HG03558 (cell line): ENCODE data around the gene ALPL.

Experiments
- ATAC-seq: cut with Tn5 transposase; IDR thresholded peaks from one replicate; pipeline ENCODE4 v1.9.1; 2021; ENCODE audit warnings: moderate number of reproducible peaks; ENCODE audit not compliant: unreplicated experiment; ENCODE audit errors: extremely low read depth

Gene ALPL

GRCh38 chr1:21594935-21595897, 86.0 kb downstream of the ALPL start:
- ATAC-seq: no peak

- no peak for ATAC-seq
Observed at GRCh38 chr1:21596174-21596573, 87.0 kb downstream of the ALPL start.

GRCh38 chr1:21596628-21597027, 87.4 kb downstream of the ALPL start:
- no peak for ATAC-seq

DNA sequence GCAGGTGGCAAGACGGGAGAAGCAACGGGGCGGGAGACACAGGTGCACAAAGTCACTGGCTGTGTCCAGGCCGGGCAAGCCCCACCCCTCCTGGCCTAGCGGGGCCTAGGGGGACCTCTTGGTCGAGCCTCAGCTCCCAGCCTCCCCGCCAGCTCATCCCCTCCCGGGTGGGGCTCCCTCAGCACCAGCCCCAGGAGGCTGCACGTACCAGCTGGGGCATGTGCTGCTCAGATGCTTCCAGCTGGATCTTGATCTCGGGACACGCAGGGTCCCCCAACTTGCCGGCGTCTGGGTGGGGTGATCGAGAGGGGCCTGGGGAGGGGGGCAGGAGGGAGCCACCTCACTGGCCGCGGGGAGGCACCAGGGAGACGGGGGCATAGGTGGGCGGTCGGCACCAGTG, 88.5 kb downstream of the ALPL start:
- no peak for ATAC-seq

- ATAC-seq: no peak
Observed at GRCh38 chr1:21598417-21598816, 89.2 kb downstream of the ALPL start.

DNA sequence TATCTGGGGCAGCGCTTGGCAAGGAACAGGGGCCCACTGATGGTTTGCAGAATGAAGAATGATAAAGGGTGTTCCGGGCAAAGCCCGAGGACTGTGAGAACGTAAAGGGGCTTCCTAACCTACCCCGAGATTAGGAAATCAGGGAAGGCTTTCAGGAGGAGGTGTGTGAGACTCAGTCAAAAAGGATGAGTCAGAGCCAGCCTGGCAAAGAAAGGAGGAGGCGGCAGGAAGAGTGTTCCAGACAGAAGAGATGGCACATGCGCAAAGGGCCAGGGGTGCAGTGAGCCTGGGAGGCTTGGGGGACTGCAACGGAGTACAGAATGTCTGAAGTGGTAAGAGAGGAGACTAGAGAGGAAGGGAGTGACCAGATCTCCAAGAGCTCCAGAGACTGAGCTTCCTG, 89.7 kb downstream of the ALPL start:
- no peak for ATAC-seq

GRCh38 chr1:21599402-21599801, 90.2 kb downstream of the ALPL start:
- ATAC-seq: no peak

DNA sequence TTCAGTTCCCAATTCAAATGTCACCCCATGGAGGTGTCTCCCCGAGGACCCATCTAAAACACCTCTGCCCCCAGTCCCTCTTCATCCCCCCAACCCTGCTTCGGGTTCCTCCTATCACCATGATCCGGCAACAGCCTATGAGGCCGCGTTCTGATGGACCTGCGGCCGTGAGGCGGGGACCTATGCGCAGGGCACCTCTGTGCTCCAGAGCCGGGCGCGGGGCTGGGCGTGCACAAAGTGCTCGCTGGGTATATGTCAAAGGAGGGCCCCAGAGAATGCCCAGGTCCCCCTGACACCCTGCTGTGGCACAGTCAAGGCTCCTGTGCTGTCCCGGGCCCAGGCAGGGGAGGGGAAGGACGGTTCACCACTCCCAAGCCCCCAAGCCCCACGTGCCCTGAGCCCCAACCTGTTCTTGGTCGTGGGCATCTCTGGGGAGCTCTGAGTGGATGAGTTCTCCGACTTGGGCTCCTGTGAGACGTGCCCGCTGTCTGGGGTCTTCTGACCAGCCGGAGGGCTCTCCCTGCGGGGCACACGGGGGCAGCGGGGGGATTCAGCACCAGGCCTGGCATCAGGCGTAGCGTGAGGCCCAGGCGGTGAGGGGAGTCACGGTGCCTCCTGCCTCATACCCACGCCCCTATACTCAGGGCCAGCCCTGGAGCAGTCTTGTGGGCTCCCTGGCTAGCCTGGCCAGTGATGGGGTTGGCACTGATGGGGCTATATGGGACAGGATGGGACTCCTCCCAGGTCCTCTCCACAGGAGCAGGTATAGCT, 92.2 kb downstream of the ALPL start:
- ATAC-seq: no peak

GRCh38 chr1:21603177-21604138, 94.2 kb downstream of the ALPL start:
- no peak for ATAC-seq

DNA sequence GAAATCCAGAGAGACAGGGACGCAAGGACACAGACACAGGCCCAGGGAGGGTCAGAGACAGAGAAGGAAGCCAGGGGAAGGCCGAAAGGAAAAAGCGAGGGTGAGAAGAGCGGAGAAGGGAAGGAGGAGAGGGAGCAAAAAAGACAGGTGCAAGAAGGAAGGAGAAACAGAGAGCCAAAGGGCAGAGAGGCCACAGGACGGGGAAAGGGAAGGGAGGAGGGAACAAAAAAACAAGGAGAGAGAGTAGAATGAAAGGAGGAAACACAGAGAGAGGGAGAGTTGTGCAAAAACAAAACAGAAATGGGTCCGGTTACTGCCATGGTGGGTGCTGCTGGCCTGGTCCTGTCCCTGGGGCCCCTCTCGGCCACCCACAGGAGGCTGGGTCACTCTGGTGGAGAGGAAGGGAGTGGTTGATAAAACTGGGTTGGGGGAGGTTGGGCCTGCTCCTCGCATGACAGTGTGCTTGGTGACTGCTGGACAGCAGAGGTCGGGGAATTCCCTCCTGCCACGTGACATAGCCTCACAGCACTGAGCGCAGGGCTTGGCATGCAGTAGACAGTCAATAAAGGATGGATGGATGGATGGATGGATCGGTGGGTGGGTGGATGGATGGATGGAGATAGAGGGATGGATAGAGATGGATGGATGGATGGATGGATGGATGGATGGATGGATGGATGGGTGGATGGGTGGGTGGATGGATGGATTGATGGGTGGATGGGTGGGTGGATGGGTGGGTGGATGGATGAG, 95.2 kb downstream of the ALPL start:
- ATAC-seq: no peak

GRCh38 chr1:21605012-21605715, 95.9 kb downstream of the ALPL start:
- ATAC-seq: no peak

- no peak for ATAC-seq
Observed at GRCh38 chr1:21605964-21606705, 96.9 kb downstream of the ALPL start.

DNA sequence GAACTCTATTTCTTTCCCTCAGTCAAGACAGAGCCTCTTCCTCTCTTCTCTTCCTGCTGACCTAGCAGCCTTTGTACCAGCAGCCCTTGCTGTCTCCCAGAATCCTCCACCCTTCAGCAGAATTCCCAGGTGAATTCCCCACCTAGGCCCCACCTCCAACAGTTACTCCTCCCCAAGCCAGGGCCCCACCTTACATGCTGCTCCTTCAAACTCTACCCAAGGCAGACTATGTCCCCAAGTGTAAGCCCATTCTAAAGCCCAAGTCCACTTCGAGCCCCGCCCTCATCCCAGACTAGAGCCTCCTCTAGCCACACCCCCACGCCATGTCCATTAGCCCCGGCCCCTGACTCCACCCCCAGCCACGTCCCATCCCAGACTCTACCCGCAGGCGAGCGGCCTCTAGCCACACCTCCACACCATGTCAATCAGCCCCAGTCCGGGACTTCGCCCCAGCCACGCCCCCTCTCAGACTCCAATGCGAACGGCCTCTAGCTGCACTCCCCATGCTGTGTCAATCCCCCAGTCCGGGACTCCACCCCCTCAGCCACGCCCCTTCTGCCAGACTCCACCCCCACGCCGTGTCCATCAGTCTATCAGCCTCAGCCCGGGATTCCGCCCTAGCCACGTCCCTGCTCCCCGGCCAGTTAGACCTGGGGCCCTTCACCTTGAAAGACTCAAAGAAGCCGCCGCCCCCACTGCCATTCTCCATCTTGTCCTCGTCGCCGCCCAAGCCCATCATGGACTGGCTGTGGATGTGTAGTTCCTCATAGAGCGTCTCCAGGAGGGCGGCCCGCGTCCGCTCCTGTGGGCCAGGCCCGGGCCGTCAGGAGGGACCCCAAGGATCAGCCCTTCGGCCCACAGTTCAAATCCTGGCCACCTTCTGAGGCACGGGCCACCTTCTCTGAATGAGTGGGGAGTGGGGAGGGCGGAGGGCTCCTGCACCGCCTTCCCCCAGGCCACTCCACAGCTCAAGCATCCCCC, 98.6 kb downstream of the ALPL start:
- ATAC-seq: no peak

GRCh38 chr1:21608798-21609197, 99.6 kb downstream of the ALPL start:
- no peak for ATAC-seq

DNA sequence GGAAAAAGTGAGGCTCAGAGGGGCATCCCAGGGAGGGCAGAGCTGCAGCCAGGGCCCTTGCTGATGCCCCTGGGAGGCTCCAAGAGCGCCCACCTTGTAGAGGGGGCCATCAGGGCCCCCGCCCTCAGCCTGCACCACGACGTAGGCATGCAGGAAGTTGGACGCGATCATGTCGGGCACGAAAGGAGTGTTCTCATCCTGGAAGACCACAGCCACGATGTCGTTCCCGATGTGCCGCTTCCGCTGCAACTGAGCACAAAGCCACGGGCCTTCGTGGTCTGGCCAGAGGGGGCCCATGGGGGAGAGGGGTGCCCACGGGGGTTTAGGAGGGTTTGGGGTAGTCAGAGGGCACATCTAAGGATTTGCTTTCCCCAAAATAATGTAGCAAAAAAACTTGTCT, 100.8 kb downstream of the ALPL start:
- no peak for ATAC-seq

DNA sequence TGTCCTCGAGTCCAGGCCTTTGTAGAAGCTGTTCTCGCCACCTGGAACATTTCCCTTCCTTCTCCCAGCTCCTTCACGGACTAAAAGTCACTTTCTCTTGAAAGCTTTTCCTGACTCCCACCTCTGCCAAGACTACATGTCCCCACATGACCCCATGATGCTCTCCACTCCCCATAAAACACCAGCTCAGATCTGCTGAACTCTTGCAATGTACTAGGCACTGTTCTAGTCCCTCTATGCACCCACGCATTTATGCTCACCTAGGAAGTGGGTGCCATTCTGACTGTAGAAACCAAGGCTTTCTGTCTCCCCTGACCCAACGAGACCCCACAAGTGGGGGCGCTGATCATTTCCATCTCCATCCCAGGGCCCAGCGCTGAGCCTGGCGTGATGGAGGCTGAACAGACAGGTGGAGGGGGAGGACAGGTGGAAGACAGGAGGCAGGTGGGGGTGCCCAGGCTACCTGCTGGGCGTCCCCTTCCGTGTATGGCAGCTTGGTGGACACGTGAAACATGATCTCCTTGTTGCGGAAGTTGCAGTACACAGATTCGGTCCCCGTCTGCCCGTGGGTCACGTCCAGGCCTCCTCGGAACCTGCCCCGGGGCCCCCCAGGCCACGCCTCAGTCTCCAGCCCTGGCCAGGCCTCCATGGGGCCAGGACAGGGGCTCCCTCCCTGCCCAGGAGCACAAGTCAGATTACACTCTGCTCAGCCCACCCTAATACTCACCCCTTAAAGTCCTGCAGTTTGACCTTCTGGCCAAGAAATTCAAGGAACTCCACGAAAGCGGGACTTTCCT, 102.0 kb downstream of the ALPL start:
- no peak for ATAC-seq
